ENCODE results near the gene TACC2. TPM values are rescaled to one million over a fixed set of nuclear protein-coding genes. Genes with fewer than 3 reads are reported as not detected.
A peak's percentile ranks its signal among the peaks of the same experiment; 100 is the strongest.

The TACC2 gene
- total and polyA plus RNA-seq, 2 experiments from 2014 or later = 30.8 to 35.9 TPM

DNA sequence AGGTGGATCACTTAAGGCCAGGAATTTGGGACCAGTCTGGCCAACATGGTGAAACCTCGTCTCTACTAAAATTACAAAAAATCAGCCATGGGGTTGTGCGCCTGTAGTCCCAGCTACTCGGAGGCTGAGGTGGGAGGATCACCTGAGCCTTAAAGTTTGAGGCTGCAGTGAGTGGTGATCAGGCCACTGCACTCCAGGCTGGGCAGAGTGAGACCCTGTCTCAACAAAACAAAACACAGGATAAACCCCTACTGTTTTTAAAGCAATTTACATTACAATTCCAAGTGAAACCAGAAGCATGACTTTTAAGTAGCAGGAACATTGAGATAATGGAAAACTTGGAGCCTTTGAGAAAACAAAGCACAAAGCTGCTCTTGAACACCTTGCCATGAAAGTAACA is 189.7 kb downstream of the TACC2 start:
- no peak overlapping the region for H3K4me3 ChIP-seq
- ATAC-seq = peak; percentile 43

More for the DNA sequence above, 189.7 kb downstream of the TACC2 start:
- Histone ChIP-seq H3K4me1 (ENCODE audit: insufficient read depth) (peaks cover 61% of the 10 kb centered on the region), H3F3A (replicated peaks; ENCODE audit: low read depth) (no peaks in the 10 kb centered on the region; the same call in 1 of the 2 replicates), H3K4me2 (peak overlapping the region; percentile 10; the same call in 1 of the 2 replicates), H3K9me2 (ENCODE audit: insufficient read depth) (no peaks in the 10 kb centered on the region), H3K27ac (ENCODE audit: low read depth) (peak overlapping the region; percentile 62), H3K79me2 (replicated peaks; ENCODE audit: insufficient read depth) (peaks cover 85% of the 10 kb centered on the region), H4K20me1 (replicated peaks; ENCODE audit: insufficient read depth) (peaks cover 17% of the 10 kb centered on the region), H2AFZ (no peak overlapping the region), H3K27me3 (ENCODE audit: insufficient read depth) (no peaks in the 10 kb centered on the region), H3K36me3 (ENCODE audit: insufficient read depth) (no peaks in the 10 kb centered on the region)
- peaks cover 8% of the 10 kb centered on the region for H3K27me3 Mint-ChIP-seq (ENCODE audit: insufficient read depth, low read depth, poor library complexity)
- H3K36me3 Mint-ChIP-seq (ENCODE audit: low read depth) = peaks cover 4% of the 10 kb centered on the region; the same call in 1 of the 3 replicates
- peaks cover 81% of the 10 kb centered on the region for H3K4me1 Mint-ChIP-seq
- peak overlapping the region; percentile 94 for H3K27ac Mint-ChIP-seq
- H3K4me3 Mint-ChIP-seq = peak overlapping the region; percentile 39; the same call in 2 of the 3 replicates
- peak; percentile 81 for DNase-seq (ENCODE audit: low spot score)
- no peaks in the 10 kb centered on the region for H3K9me3 Mint-ChIP-seq
- TF ChIP-seq, protein P1, sequence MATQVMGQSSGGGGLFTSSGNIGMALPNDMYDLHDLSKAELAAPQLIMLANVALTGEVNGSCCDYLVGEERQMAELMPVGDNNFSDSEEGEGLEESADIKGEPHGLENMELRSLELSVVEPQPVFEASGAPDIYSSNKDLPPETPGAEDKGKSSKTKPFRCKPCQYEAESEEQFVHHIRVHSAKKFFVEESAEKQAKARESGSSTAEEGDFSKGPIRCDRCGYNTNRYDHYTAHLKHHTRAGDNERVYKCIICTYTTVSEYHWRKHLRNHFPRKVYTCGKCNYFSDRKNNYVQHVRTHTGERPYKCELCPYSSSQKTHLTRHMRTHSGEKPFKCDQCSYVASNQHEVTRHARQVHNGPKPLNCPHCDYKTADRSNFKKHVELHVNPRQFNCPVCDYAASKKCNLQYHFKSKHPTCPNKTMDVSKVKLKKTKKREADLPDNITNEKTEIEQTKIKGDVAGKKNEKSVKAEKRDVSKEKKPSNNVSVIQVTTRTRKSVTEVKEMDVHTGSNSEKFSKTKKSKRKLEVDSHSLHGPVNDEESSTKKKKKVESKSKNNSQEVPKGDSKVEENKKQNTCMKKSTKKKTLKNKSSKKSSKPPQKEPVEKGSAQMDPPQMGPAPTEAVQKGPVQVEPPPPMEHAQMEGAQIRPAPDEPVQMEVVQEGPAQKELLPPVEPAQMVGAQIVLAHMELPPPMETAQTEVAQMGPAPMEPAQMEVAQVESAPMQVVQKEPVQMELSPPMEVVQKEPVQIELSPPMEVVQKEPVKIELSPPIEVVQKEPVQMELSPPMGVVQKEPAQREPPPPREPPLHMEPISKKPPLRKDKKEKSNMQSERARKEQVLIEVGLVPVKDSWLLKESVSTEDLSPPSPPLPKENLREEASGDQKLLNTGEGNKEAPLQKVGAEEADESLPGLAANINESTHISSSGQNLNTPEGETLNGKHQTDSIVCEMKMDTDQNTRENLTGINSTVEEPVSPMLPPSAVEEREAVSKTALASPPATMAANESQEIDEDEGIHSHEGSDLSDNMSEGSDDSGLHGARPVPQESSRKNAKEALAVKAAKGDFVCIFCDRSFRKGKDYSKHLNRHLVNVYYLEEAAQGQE (IDR thresholded peaks at IDR 0.05; ENCODE audit: unreplicated experiment) = no peak
- TF ChIP-seq STAT1 (IDR thresholded peaks at IDR 0.05; ENCODE audit: unreplicated experiment) (no peak), ZNF331 (CRISPR knock-in tag; IDR thresholded peaks at IDR 0.05; ENCODE audit: low read depth) (no peak), NANOG (IDR thresholded peaks at IDR 0.05; ENCODE audit: borderline replicate concordance) (peak; percentile 54; the same call in 1 of the 2 replicates), CREB1 (CRISPR knock-in tag; IDR thresholded peaks at IDR 0.05; ENCODE audit: low read depth) (peak; percentile 37; the same call in 1 of the 2 replicates), ZNF114 (CRISPR knock-in tag; IDR thresholded peaks at IDR 0.05) (no peak), EZH2phosphoT487 (IDR thresholded peaks at IDR 0.05; ENCODE audit: unreplicated experiment) (no peak), POLR2AphosphoS5 (IDR thresholded peaks at IDR 0.05; ENCODE audit: low read depth) (no peak), EZH2 (IDR thresholded peaks at IDR 0.05; ENCODE audit: low read depth, unreplicated experiment) (no peak), JUNB (IDR thresholded peaks at IDR 0.05; ENCODE audit: unreplicated experiment) (no peak)
- TF ChIP-seq, protein P2, sequence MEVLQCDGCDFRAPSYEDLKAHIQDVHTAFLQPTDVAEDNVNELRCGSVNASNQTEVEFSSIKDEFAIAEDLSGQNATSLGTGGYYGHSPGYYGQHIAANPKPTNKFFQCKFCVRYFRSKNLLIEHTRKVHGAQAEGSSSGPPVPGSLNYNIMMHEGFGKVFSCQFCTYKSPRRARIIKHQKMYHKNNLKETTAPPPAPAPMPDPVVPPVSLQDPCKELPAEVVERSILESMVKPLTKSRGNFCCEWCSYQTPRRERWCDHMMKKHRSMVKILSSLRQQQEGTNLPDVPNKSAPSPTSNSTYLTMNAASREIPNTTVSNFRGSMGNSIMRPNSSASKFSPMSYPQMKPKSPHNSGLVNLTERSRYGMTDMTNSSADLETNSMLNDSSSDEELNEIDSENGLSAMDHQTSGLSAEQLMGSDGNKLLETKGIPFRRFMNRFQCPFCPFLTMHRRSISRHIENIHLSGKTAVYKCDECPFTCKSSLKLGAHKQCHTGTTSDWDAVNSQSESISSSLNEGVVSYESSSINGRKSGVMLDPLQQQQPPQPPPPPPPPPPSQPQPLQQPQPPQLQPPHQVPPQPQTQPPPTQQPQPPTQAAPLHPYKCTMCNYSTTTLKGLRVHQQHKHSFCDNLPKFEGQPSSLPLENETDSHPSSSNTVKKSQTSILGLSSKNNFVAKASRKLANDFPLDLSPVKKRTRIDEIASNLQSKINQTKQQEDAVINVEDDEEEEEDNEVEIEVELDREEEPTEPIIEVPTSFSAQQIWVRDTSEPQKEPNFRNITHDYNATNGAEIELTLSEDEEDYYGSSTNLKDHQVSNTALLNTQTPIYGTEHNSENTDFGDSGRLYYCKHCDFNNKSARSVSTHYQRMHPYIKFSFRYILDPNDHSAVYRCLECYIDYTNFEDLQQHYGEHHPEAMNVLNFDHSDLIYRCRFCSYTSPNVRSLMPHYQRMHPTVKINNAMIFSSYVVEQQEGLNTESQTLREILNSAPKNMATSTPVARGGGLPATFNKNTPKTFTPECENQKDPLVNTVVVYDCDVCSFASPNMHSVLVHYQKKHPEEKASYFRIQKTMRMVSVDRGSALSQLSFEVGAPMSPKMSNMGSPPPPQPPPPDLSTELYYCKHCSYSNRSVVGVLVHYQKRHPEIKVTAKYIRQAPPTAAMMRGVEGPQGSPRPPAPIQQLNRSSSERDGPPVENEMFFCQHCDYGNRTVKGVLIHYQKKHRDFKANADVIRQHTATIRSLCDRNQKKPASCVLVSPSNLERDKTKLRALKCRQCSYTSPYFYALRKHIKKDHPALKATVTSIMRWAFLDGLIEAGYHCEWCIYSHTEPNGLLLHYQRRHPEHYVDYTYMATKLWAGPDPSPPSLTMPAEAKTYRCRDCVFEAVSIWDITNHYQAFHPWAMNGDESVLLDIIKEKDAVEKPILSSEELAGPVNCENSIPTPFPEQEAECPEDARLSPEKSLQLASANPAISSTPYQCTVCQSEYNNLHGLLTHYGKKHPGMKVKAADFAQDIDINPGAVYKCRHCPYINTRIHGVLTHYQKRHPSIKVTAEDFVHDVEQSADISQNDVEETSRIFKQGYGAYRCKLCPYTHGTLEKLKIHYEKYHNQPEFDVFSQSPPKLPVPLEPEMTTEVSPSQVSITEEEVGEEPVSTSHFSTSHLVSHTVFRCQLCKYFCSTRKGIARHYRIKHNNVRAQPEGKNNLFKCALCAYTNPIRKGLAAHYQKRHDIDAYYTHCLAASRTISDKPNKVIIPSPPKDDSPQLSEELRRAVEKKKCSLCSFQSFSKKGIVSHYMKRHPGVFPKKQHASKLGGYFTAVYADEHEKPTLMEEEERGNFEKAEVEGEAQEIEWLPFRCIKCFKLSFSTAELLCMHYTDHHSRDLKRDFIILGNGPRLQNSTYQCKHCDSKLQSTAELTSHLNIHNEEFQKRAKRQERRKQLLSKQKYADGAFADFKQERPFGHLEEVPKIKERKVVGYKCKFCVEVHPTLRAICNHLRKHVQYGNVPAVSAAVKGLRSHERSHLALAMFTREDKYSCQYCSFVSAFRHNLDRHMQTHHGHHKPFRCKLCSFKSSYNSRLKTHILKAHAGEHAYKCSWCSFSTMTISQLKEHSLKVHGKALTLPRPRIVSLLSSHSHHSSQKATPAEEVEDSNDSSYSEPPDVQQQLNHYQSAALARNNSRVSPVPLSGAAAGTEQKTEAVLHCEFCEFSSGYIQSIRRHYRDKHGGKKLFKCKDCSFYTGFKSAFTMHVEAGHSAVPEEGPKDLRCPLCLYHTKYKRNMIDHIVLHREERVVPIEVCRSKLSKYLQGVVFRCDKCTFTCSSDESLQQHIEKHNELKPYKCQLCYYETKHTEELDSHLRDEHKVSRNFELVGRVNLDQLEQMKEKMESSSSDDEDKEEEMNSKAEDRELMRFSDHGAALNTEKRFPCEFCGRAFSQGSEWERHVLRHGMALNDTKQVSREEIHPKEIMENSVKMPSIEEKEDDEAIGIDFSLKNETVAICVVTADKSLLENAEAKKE (CRISPR knock-in tag; IDR thresholded peaks at IDR 0.05) = peak; percentile 65
- TF ChIP-seq, protein P3, sequence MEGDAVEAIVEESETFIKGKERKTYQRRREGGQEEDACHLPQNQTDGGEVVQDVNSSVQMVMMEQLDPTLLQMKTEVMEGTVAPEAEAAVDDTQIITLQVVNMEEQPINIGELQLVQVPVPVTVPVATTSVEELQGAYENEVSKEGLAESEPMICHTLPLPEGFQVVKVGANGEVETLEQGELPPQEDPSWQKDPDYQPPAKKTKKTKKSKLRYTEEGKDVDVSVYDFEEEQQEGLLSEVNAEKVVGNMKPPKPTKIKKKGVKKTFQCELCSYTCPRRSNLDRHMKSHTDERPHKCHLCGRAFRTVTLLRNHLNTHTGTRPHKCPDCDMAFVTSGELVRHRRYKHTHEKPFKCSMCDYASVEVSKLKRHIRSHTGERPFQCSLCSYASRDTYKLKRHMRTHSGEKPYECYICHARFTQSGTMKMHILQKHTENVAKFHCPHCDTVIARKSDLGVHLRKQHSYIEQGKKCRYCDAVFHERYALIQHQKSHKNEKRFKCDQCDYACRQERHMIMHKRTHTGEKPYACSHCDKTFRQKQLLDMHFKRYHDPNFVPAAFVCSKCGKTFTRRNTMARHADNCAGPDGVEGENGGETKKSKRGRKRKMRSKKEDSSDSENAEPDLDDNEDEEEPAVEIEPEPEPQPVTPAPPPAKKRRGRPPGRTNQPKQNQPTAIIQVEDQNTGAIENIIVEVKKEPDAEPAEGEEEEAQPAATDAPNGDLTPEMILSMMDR (conservative IDR thresholded peaks at IDR 0.05; ENCODE audit: low read depth in 2 of 2) = no peak
- TF ChIP-seq, protein P4, sequence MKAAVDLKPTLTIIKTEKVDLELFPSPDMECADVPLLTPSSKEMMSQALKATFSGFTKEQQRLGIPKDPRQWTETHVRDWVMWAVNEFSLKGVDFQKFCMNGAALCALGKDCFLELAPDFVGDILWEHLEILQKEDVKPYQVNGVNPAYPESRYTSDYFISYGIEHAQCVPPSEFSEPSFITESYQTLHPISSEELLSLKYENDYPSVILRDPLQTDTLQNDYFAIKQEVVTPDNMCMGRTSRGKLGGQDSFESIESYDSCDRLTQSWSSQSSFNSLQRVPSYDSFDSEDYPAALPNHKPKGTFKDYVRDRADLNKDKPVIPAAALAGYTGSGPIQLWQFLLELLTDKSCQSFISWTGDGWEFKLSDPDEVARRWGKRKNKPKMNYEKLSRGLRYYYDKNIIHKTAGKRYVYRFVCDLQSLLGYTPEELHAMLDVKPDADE (IDR thresholded peaks at IDR 0.05) = no peak
